Measurements from ENCODE around the gene MATN3. TPM values are rescaled to one million over a fixed set of nuclear protein-coding genes. Genes with fewer than 3 reads are reported as not detected.

Gene MATN3
- polyA plus RNA-seq, 4 donors = 3.0 to 4.3 (median 3.3) TPM

DNA sequence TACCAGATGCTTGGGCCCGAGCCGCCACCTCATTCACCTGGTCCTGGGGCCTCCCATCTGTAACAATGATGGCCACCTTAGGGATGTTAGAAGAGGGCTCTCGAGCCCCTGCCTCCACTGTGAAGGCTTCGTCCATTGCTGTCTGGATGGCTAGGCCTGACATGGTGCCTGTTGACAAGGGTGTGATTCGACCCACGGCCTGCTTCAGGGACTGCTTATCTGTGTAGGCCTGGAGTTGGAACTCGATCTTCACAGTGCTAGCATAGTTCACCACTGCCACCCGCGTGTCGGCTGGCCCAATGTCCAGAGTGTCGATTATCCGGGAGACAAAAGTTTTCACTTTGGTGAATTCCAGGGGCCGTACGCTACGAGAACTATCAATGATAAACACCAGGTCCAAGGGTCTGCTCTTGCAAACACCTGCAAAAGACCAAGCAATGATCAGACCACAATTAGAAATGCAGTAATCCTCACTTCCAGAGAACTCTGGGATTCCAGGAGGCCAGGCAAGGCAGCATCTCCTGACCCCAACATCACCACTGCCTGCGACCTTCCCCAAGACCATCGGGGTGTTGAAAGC, 6.5 kb downstream of the MATN3 start:
- DNase-seq (ENCODE audit: low read depth in 4 of 4, low spot score in 2 of 4) = no peak

DNA sequence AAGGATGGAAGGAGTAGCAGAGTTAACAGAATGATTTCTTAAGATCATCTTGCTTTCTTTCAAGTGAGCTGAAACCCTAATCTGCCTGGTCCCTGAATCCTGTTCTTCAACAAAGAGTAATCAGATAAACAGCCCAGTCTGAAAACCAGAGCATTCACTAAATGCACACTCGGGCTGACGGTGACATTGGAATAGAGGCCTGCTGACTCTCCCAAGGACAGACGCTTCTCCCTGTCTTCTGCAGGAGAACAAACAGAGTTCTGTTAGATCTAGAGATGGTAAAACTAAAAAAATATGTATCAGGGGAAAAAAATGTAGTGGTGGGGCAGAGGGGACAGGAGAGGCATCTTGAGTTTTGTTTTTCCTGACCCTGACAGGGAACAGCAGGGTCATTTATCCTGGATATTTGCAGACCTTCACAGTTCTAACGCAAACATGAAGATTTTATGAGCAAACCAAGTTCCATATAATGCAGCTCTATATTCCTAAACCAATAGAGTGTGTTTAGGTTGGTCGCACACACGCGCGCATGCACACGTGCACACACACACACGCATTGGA, 7.3 kb downstream of the MATN3 start:
- no peak for DNase-seq (ENCODE audit: low read depth in 4 of 4, low spot score in 2 of 4)

DNA sequence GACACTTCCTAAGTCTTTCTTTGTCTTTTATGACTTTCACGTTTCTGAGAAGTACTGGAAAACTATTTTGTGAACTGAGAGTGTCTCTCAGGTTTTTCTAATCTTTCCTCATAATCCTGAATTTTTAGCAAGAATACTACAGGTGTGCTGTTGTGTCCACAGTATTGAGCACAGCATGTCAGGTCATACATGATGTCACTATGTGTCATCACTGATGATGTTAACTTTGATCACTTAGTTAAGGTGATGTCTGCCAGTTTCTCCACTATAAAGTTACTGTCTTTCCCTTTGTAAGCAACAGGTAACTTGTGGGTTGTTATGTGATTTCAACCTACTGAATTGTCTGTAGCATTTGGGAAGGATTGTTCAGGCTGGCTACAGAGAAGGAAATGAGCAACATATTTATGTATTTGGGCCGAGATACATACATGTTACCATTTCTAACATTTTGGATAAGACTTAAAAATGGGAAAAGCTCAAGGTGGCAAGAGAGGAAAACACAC, 11.1 kb downstream of the MATN3 start:
- DNase-seq (ENCODE audit: low read depth in 4 of 4, low spot score in 2 of 4) = no peak

DNA sequence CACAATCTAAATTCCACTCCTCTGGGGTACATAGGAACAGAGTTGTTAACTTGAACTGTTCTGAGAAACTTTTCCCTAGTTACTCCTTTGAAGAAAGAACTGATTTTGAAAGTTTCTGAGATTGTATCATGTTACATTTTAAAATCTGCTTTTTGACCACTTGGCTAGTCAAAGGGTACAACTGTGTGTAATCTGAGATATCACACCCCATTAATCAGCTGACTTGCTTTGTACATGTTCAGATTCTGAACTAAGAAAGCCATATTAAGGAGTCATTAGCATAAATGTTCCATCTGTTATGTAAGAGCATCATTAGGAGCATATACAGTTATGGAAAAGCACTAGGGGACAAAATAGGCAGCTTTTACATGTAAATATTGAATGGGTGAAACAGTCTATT, 18.7 kb downstream of the MATN3 start:
- peak in 1 of 4 donors; percentile 11 for DNase-seq (ENCODE audit: low read depth in 4 of 4, low spot score in 2 of 4)

DNA sequence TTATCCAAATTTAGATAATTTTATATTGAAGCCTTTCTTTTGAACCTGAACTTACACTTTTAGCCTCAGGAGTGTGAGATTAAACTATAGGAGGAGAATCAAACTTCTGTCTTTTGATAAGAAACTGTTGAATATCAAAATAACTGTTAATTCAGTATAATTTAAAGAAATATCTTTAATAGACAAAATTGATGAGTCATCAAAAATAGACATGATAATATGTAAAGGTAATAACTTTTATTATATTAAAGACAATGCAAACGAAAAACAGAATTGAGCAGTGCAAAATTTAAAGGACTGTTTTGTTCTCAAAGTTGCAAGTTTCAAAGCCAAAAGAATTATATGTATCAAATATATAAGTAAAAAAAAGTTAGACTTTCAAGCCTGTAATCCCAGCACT, 20.6 kb downstream of the MATN3 start:
- DNase-seq (ENCODE audit: low read depth in 4 of 4, low spot score in 2 of 4) = no peak

DNA sequence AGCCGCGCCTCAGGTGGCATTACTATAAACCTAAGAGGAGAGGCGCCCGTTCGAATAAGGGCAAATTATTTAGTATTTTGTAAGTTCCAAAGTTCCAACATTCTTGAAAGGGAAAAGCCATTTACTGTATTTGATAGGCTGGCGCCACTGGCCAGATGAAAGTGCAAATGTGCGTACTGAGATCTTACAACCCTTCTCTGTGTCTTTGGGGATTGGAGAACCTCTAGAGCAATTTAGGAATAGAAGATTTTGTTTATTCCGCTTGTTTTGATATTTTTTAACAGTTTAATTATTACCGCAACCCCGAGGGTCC, 22.1 kb downstream of the MATN3 start:
- DNase-seq (ENCODE audit: low read depth in 4 of 4, low spot score in 2 of 4) = no peak

DNA sequence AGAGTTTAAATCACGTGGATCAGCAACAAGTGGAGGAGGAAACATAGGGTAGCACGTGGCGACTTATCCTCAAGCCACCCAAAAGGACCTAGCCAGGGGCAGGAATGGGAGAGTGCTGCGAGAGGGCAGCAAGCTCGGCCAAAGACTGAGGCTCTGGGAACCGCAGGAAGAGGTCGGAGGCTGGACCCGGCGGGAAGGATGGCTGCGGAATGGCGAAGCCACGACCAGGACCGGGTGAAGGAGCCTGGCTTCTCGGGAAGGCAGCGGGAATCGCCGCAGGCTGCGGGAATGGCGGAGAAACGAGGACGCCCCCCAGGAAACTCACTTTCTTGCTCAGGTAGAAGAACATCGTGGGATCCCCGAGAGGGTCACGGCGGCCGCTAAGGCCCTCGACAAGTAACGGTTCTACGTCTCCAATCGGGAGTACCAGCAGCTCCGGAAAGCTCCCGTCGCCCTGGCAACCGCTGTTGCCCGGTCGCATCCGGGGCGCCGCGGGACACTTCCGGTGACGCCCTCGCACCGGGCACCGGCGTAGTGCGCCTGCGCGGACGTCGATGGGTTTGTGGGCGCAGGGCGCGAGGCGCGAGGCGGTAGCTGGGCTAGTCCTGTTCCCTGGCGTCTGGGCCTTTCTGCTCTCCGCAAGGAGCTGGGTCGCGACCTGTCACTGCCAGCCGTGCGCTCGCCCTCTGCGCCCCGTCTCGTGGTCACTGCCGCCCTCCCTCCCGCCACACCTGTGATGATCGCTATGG, 22.6 kb downstream of the MATN3 start, which contains the start of gene WDR35:
Gene WDR35, minus strand, starts transcription at position 439 of the 749 bp plus-strand sequence. Its CDS starts 90 bp downstream, at position 349.
- peak in 2 of 4 donors; percentile 75 to 76 for DNase-seq (ENCODE audit: low read depth in 4 of 4, low spot score in 2 of 4)

DNA sequence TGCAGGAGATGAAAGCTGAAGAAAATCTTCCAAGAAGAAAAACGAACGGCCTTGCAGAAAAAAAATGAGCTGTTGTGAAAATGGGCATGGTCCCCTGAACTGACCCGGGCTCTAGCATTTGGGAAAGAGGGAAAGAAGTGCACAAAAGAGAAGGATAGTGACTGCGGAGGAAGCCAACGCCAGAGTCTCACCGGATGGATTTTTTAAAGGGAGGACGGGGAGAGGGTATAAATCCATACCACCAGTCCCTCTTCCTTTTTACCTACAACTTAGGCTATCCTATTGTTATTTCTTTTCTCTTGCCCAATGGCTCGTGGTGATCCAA, 23.2 kb downstream of the MATN3 start:
- DNase-seq (ENCODE audit: low read depth in 4 of 4, low spot score in 2 of 4) = no peak

DNA sequence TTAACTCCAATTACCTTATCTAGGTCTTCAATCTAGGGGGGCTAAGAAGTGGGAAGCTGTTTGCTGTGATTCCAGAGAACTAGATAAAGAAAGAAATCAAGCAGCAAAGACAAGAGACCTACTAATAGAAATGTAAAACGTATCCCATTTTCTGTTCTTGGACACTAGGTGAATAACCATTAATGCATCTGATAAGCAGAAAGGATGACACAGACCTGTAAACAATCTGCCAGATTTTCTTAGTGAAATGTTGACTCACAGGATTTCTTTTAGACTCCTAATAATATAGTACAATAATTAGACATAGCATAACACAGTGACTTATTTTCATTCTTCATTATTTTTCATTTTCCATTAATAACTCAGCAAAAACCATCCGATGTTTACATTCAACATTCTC, 23.9 kb downstream of the MATN3 start:
- no peak for DNase-seq (ENCODE audit: low read depth in 4 of 4, low spot score in 2 of 4)

DNA sequence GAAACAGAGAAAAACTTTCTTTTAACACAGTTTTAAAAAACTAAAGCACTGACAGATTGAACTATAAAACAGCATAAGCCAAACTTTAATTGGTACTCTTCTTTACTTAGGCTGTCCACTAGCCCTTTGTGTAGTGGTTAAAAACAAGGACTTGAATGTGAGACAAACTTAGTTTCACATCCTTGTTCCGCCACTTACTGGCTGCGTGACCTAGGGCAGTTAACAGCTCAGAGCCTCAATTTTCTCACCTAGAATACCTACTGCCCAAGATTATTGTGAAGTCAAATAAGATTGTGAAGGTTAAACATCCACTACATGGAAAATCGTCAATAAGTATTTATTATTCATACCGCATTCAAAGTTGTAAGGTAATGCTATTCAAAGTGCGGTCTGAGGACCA, 24.5 kb downstream of the MATN3 start:
- DNase-seq (ENCODE audit: low read depth in 4 of 4, low spot score in 2 of 4) = no peak

DNA sequence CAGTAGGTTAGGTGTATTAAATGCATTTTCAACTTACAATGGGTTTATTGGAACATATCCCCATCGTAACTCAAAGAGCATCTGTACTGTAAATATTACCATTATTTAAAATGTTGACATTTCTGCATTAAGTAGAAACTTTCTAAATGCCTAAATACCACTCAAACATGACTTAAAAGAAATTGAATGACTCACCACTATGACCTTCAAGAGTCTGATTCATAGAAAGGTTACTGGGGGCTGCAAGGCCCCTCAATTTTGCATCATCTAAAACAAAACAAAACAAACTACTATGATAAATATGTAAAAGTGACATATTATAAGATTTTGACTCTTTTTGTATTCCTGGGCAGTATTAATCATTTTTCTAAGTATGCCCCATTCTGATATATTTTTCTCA, 30.2 kb downstream of the MATN3 start:
- no peak for DNase-seq (ENCODE audit: low read depth in 4 of 4, low spot score in 2 of 4)

DNA sequence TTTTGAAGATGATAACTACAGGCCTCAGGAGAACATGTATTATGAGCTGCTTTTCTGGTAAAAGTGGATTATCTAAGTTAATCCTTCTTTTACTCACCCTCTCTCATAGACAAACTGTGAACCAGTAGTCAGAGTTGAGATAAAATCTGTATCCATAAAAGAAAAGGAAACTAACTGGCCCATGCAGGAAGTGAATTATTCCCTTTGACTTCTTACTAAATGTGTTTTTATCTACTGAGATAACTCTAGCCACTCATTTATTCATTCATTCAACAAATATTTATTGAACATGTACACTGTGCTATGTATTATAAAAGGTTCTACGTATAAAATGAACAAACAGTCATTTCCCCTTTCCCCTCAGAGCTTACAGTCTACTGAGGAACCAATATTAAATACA, 32.5 kb downstream of the MATN3 start:
- no peak for DNase-seq (ENCODE audit: low read depth in 4 of 4, low spot score in 2 of 4)

DNA sequence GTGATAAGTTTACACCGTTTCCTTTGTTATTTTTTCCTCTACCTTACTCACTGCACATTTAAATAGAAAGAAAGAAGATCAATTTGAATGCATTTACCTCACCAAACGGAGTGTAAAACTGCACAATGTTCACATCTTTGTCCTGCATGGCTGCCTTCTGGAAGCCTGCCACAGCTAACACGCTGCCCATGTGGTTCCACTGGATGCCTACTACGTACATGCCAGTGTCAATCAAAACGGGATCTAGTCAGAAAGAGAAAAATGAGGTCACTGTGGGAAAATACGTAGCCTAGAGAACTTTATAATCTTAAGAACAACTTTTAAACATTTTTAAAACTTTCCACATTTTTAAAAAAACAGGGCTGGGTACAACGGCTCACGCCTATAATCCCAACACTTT, 39.0 kb downstream of the MATN3 start:
- DNase-seq (ENCODE audit: low read depth in 4 of 4, low spot score in 2 of 4) = no peak

DNA sequence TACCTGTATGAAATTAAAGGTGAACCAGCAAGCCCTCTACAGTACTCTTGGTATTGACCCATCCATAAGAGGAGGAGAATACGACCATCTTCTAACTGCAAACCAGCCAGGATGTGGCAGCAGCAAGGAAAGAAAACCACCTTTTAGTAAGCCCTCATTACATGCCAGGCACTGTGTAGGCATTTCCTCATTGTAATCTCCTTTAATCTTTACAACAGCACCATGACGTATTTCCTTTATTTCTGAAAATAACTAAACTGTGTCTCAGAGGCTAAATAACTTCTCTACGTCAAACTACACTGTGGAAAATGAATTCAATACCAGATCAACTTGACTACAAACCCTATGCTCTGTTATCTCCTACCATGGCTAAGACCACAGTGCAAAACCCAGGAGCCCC, 40.8 kb downstream of the MATN3 start:
- no peak for DNase-seq (ENCODE audit: low read depth in 4 of 4, low spot score in 2 of 4)

DNA sequence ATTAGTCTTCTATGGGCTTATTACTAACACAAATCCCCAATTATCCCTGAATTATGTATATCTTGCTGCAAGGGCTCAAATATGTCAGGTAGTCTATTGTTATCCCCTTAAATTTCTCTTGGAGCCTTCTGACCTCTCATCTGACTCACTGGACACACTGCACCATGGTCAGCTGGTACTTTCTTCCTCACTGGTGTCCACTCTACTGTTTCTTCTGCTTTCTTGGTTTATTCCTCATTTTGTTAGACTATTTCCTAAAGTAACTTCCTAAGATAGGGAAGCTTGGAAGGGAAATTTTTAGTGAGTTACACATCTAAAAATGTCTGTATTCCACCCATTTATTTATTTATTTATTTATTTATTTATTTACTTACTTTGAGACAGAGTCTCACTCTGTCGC, 49.1 kb downstream of the MATN3 start:
- DNase-seq (ENCODE audit: low read depth in 4 of 4, low spot score in 2 of 4) = no peak

DNA sequence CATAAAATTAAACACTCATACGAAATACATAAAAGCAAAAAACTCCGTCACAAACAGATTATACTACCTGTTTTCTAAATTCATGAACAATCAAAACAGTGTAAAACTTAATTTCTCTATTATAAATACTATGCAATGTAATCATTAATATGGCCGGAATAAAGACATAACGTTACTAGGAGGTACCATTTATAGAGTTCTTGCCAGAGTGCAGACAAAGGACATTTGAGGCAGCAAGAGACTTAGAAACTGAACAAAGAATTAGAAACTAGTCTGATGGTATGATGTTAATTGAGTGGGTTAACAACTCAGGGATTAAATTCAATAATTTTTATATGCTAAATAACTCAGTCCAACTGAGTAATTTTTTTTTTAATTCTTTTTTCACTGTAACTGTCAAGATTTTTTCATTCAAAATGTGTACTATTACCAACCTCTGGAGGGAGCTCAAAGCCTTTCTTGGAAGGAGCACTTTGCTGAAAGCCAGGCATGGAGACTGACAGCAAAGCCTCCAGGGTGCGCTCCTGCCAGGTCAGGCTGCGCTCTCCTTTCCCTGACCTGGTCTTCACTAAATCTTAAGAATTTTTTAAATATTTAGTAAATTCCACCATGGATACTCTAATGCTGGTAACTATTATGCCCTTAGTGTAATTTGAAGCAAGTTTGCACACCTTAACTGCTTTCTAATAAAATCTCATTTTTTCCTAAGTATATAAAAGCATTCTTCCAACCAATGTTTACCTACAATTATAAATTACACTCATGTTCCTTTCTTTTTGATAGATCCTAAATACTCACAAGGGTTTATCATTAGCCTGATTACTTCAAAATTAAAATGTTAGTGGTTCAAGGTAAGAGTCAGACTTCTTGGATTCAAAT, 56.7 kb downstream of the MATN3 start:
- peak in 2 of 4 donors; percentile 21 to 57 for DNase-seq (ENCODE audit: low read depth in 4 of 4, low spot score in 2 of 4)

DNA sequence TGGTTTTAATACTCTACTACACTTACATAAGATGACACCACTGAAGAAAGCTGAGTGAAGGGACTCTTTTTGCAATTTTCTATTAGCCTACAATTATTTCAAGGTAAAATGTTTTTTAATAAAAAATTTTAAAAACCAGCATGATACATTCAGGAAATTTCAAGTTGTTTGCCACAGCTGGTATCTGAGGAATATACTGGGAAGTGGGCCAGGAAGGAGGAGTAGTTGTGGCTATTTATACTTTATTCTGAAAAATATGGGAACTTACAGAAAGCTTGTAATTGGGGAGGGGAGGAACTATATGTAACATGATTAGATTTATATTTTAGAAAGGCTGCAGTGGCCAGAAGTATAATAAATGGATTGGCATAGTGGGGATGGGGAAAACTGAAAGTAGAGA, 63.4 kb downstream of the MATN3 start:
- DNase-seq (ENCODE audit: low read depth in 4 of 4, low spot score in 2 of 4) = no peak

DNA sequence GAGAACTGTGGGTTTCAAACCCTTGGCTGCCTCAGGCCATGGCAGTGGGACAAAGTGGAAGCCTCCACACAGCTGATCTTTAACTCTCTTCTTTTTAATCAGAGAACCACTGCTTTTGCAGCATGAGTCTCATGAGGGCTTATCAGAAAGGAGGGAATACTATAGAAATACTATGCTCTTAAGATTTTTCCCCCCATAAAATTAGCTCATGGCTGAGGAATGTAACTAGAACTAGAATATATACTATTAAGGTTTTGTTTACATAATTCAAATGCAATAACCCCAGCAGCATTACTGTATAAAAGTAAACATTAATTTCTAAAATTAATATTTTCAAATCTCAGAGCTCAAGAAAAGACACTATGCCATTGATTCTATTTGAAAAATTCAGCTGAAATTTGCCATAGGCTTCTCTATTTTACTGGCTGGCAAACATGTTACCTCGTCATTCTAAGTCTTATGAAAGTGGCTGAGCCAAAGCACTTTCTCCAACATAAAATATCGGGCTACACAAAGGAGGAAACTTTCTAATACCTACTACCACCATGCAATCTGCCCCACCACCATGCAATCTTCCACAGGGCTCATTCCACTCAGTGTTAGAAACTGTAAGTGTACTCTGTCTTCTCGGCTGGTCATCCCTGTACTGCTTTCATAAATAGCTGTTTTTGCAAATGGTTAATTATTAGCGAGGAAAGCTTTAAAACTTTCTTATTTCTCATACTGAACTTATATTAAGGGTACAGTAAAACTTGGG, 65.1 kb downstream of the MATN3 start:
- DNase-seq (ENCODE audit: low read depth in 4 of 4, low spot score in 2 of 4) = no peak

DNA sequence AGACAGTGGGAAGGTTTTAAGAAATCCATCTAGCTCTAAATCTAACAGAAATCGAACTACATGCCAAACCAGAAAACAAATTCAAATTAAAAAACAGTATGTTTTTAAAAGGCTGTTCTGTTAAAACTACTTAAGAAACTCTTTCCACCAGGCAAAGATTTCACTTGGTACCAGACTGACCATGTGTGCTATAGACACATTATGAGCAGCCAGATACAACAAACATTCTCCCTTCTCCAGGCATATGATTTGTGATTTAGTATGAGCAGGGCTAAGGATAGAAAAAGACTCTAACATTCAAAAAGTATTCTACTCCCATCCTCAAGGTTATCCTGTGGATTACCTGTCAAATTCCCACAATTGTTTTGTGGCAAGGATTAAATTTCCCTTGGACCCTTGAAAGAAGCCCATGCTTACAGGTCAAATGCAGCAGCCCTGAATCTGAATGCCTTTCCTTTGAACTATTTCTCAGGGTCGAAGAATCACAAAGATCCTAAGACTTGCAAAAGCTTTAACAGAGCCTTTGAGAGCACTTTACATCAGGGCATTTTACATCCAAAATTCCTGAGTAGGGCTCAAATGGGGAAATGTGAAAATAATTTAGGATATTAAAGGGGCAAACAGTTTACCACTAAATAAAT, 68.1 kb downstream of the MATN3 start:
- no peak for DNase-seq (ENCODE audit: low read depth in 4 of 4, low spot score in 2 of 4)

DNA sequence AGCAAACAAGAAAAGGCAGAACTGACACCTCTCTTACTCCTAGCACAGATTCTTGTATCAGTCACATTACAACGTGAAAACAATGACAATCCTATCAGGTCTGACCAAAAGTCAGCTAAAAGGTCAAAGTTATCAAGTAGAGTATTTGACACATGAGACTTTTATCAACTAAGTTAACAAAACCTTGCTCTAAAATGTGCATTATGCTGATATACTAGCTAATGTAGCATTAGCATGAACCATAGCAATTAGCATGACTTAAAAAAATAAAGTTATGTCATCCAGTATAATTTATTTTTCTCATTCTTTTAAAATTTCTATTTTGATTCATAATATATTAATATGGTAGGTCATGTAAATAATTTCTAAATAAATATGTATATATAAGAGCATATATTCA, 69.3 kb downstream of the MATN3 start:
- DNase-seq (ENCODE audit: low read depth in 4 of 4, low spot score in 2 of 4) = no peak
